Cardiac muscle cell (in vitro differentiated cells and primary cell): ENCODE data around the gene PIBF1. TPM values are rescaled to one million over a fixed set of nuclear protein-coding genes. Genes with fewer than 3 reads are reported as not detected.

Source experiments
- DNase-seq, 2 donors: peaks; one replicate each; pipeline versions ENCODE4 v3.0.0 to v3.0.0-alpha.2; 2010 to 2017; ENCODE audit warnings: low read depth in 1 of 2, low spot score in 1 of 2
- H3K27ac ChIP-seq: fragments of 200-600 bp; sonication (generic); 2 replicates; pipeline ENCODE4 v1.5.1; 2016
- H3K27me3 ChIP-seq: fragments of 200-600 bp; sonication (generic); 2 replicates; pipeline ENCODE4 v1.6.0; 2016; ENCODE audit warnings: control low read depth
- H3K36me3 ChIP-seq: fragments of 200-600 bp; sonication (generic); 2 replicates; pipeline ENCODE4 v1.5.1; 2016; ENCODE audit warnings: control low read depth
- H3K4me1 ChIP-seq: fragments of 200-600 bp; sonication (generic); 2 replicates; pipeline ENCODE4 v1.8.1; 2017; ENCODE audit warnings: low read depth, mild to moderate bottlenecking, mixed run types
- H3K4me3 ChIP-seq: fragments of 200-600 bp; sonication (generic); 2 replicates; pipeline ENCODE4 v1.5.1; 2016; ENCODE audit warnings: mild to moderate bottlenecking
- H3K9me3 ChIP-seq: fragments of 200-600 bp; sonication (generic); 2 replicates; pipeline ENCODE4 v1.5.1; 2017; ENCODE audit warnings: low read depth, mild to moderate bottlenecking, control low read depth
- CTCF ChIP-seq: IDR thresholded peaks from 2 replicates; pipeline ENCODE4 v1.5.1; 2012; ENCODE audit warnings: low read depth, mild to moderate bottlenecking, low read length
- polyA plus RNA-seq: library from polyadenylated mRNA; unstranded; fragments of >200 nt; fragmentation: Nextera tagmentation; extraction: Ambion mirVana; gene quantifications from 2 replicates; pipeline ENCODE4 v1.2.1, GENCODE V29; 2016
- total RNA-seq: library from RNA; depleted of rRNA; stranded (reverse); fragments of >200 nt; gene quantifications from 2 replicates; pipeline ENCODE4 v1.2.3, GENCODE V29; 2016

The PIBF1 gene
- total RNA-seq (7.7 and 19.2 TPM in 2 replicates), polyA plus RNA-seq (16.4 and 24.7 TPM in 2 replicates)

GRCh38 chr13:72781451-72782439 is at the start of gene PIBF1, which contains the start of gene DIS3:
PIBF1 (plus strand) TSS chr13:72782133; CDS start chr13:72783470, 1,337 bp downstream.
DIS3 (minus strand) TSS chr13:72781900; CDS start chr13:72781832, 68 bp downstream.
- Histone ChIP-seq H3K27me3 (no peaks in the 10 kb centered on the region), H3K27ac (peak within 1 kb of the TSS; percentile 72), H3K36me3 (peaks cover 16% of the 10 kb centered on the region), H3K4me3 (peak within 1 kb of the TSS; percentile 82), H3K4me1 (peaks cover 14% of the 10 kb centered on the region), H3K9me3 (no peaks in the 10 kb centered on the region)
- TF ChIP-seq CTCF = no peak
- DNase-seq = peak; percentile 99

- H3K4me3 ChIP-seq = no peak overlapping the region
- H3K4me1 ChIP-seq = no peaks in the 10 kb centered on the region
- no peak overlapping the region for H3K27ac ChIP-seq
- H3K9me3 ChIP-seq = no peaks in the 10 kb centered on the region
- H3K36me3 ChIP-seq = peaks cover 6% of the 10 kb centered on the region
- H3K27me3 ChIP-seq = no peaks in the 10 kb centered on the region
- no peak for TF ChIP-seq CTCF
- no peak for DNase-seq
Observed at GRCh38 chr13:72737033-72737432, 44.9 kb upstream of the PIBF1 start.

GRCh38 chr13:72740015-72740414 is 41.9 kb upstream of the PIBF1 start:
- Histone ChIP-seq H3K27me3 (no peaks in the 10 kb centered on the region), H3K27ac (no peak overlapping the region), H3K4me3 (no peak overlapping the region), H3K4me1 (no peaks in the 10 kb centered on the region), H3K36me3 (peaks cover 11% of the 10 kb centered on the region), H3K9me3 (no peaks in the 10 kb centered on the region)
- DNase-seq = no peak
- TF ChIP-seq CTCF = no peak

GRCh38 chr13:72745260-72745659 is 36.7 kb upstream of the PIBF1 start:
- Histone ChIP-seq H3K4me1 (no peaks in the 10 kb centered on the region), H3K27ac (no peak overlapping the region), H3K9me3 (no peaks in the 10 kb centered on the region), H3K4me3 (no peak overlapping the region), H3K36me3 (peaks cover 29% of the 10 kb centered on the region), H3K27me3 (no peaks in the 10 kb centered on the region)
- DNase-seq = no peak
- no peak for TF ChIP-seq CTCF

- H3K36me3 ChIP-seq = peaks cover 45% of the 10 kb centered on the region
- H3K27ac ChIP-seq = no peak overlapping the region
- no peaks in the 10 kb centered on the region for H3K4me1 ChIP-seq
- H3K4me3 ChIP-seq = no peak overlapping the region
- no peak for DNase-seq
- H3K27me3 ChIP-seq = no peaks in the 10 kb centered on the region
- H3K9me3 ChIP-seq = no peaks in the 10 kb centered on the region
- no peak for TF ChIP-seq CTCF
Observed at GRCh38 chr13:72751220-72751619, 30.7 kb upstream of the PIBF1 start.
